GM06990 (cell line): Measurements from ENCODE around the gene DSN1.

Experiments
- DNase-seq: peaks from one replicate; pipeline ENCODE4 v3.0.0-alpha.2; 2011; ENCODE audit not compliant: insufficient read length; ENCODE audit errors: extremely low read depth
- H3K27me3 ChIP-seq: replicated peaks from 2 replicates; pipeline ENCODE4 v1.6.0; 2011; ENCODE audit warnings: low read length; ENCODE audit not compliant: control insufficient read depth, insufficient read depth
- H3K36me3 ChIP-seq: 2 replicates; pipeline ENCODE4 v1.5.1; 2011; ENCODE audit warnings: low read length; ENCODE audit not compliant: control insufficient read depth, insufficient read depth
- H3K4me3 ChIP-seq: replicated peaks from 2 replicates; pipeline ENCODE4 v1.5.1; 2011; ENCODE audit warnings: low read depth, mild to moderate bottlenecking, control low read depth, low read length
- TF ChIP-seq, protein P1 (sequence below): IDR thresholded peaks from 2 replicates; pipeline ENCODE4 v1.5.1; 2011; ENCODE audit warnings: low read length, control low read depth, mild to moderate bottlenecking, inconsistent platforms; ENCODE audit not compliant: insufficient read depth, poor library complexity, severe bottlenecking

Gene DSN1

DNA sequence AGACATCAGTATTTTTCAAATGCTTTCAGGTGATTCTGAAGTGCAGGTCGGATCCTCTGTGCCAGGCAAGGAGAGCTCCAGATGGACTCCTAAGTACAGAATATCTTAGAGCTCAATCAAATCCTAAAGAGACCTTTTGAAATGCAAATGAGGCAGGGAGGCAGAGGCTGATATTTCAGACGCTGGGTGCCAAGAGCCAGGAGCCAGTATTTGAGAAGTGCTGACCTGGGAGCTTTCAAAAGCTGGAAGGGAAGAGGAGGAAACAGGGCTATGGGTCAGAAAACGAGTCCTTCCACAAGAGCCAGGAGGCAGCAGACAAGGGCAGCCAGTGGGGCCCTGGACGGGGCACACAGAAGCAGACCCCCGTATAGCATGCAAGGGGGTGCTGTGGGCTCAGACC, 46.1 kb upstream of the DSN1 start:
- no peaks in the 10 kb centered on the region for H3K27me3 ChIP-seq
- TF ChIP-seq, protein P1, sequence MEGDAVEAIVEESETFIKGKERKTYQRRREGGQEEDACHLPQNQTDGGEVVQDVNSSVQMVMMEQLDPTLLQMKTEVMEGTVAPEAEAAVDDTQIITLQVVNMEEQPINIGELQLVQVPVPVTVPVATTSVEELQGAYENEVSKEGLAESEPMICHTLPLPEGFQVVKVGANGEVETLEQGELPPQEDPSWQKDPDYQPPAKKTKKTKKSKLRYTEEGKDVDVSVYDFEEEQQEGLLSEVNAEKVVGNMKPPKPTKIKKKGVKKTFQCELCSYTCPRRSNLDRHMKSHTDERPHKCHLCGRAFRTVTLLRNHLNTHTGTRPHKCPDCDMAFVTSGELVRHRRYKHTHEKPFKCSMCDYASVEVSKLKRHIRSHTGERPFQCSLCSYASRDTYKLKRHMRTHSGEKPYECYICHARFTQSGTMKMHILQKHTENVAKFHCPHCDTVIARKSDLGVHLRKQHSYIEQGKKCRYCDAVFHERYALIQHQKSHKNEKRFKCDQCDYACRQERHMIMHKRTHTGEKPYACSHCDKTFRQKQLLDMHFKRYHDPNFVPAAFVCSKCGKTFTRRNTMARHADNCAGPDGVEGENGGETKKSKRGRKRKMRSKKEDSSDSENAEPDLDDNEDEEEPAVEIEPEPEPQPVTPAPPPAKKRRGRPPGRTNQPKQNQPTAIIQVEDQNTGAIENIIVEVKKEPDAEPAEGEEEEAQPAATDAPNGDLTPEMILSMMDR: no peak
- peaks cover 8% of the 10 kb centered on the region for H3K36me3 ChIP-seq
- DNase-seq: no peak
- no peak overlapping the region for H3K4me3 ChIP-seq

DNA sequence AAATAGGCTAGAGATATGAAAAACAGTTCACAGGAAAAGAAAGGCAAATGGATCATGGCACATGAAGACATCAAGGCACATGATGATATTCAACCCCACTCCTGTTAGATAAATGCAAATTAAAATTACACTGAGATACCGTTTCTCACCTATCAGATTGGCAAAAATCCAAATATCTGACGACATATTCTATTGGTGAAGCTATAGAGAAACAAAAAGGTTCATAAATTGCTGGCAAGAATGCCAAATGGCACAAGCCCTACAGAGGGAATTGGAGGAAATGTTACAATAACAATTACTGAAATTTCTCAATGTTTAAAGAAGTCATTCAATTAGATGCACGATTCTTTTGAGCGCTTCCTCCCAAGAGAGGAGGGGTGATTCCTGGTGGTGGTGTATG, 45.3 kb upstream of the DSN1 start:
- Histone ChIP-seq H3K36me3 (peaks cover 8% of the 10 kb centered on the region), H3K4me3 (no peak overlapping the region), H3K27me3 (no peaks in the 10 kb centered on the region)
- TF ChIP-seq, protein P1: no peak
- DNase-seq: no peak

DNA sequence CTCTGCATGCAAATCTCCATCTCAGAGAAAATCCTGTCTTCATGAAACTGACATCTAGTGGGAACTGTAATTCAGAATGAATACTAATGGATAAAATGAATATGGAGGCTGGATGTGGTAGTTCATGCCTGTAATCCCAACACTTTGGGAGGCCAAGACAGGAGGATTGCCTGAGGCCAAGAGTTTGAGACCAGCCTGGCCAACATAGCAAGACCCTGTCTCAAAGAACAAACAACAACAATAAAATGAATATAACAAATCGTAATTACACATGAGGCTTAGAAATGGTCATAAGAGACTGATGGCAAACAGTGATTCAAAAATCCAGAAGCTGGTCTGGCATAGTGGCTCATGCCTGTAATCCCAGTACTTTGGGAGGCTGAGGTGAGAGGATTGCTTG, 44.6 kb upstream of the DSN1 start:
- Histone ChIP-seq H3K27me3 (no peaks in the 10 kb centered on the region), H3K36me3 (peaks cover 10% of the 10 kb centered on the region), H3K4me3 (no peak overlapping the region)
- DNase-seq: no peak
- TF ChIP-seq, protein P1: no peak

DNA sequence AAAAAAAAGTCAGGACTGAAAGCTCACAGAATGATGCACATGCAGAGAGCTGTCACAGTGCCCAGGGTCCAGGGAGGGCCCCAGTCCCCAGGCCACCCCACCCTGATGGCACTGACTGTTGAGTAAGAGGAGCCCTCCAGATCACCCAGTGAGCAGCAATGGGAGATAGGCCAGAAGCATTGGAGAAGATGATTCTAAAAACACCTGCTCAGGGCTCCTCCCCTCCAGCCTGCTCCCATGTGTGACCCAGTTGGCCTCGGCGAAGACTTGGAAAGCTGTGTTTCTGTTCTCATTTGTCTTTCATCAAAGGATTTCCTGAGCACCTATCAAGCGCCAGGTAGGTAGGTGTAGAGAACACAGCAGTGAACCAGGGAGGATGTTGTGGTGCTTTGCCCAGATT, 43.9 kb upstream of the DSN1 start:
- H3K36me3 ChIP-seq: peaks cover 10% of the 10 kb centered on the region
- no peak overlapping the region for H3K4me3 ChIP-seq
- TF ChIP-seq, protein P1: no peak
- no peaks in the 10 kb centered on the region for H3K27me3 ChIP-seq
- no peak for DNase-seq

DNA sequence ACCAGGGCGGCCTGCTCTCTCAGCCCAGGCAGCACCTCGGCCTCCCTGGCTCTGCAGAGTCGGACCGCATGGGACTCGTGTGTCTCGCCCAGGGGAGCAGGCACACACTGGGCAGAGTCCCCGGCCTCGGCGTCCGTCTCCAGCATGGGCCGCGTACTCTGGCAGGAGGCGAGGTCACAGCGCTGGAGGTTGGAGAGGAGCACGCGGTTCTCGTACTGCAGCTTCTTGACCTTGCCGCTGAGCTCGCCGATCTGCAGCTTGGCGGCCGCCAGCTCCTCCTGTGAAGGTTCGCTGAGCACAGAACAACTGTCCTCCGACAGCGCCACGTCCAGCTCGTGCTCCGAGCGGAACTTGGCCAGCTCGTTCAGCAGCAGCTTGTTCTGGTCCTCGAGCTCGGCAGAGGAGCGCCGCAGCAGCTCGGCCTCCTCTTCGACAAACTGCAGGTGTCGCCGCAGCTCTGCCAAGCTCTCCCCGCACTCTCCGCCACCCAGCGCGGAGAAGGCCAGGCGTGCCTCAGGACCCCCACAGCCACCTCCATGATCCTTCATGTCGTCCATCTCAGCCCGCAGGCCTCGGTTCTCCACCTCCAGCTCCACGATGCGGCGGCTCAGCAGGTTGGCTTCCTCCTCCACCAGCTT, 42.0 kb upstream of the DSN1 start:
- Histone ChIP-seq H3K4me3 (no peak overlapping the region), H3K27me3 (no peaks in the 10 kb centered on the region), H3K36me3 (peaks cover 12% of the 10 kb centered on the region)
- TF ChIP-seq, protein P1: no peak
- DNase-seq: no peak
